Psoas muscle (tissue), 8 donors: ENCODE results near the gene ZNF23. TPM values are rescaled to one million over a fixed set of nuclear protein-coding genes. Genes with fewer than 3 reads are reported as not detected.
"Not testable (repeated sequence)": the region's sequence is repeated elsewhere in the genome, so short reads cannot be mapped to it uniquely, and the experiment has no call there.

Experiments used
- ATAC-seq, 4 donors: fragments of 200-7000 bp; cut with Tn5 transposase; one replicate each; pipeline ENCODE4 v1.9.1; 2020; ENCODE audit warnings: moderate library complexity in 3 of 4, mild to moderate bottlenecking in 2 of 4
- DNase-seq, 2 donors: peaks; one replicate each; pipeline ENCODE4 v3.0.0-alpha.2; 2020
- H3K27ac ChIP-seq: fragments of 200-600 bp; one replicate; pipeline ENCODE4 v1.8.0; 2022
- H3K27me3 ChIP-seq, 3 donors: fragments of 200-600 bp in 1 of 3; one replicate each; pipeline versions ENCODE4 v1.6.1 to v1.8.0; 2013 to 2022; ENCODE audit warnings: low read length in 2 of 3, mild to moderate bottlenecking in 2 of 3, moderate library complexity in 1 of 3; ENCODE audit not compliant: insufficient read depth in 3 of 3
- H3K36me3 ChIP-seq, 2 donors: fragments of 200-600 bp in 1 of 2; one replicate each; pipeline versions ENCODE4 v1.6.1 to v1.8.0; 2013 to 2022; ENCODE audit warnings: low read depth in 1 of 2, mild to moderate bottlenecking in 1 of 2, moderate library complexity in 1 of 2; ENCODE audit not compliant: insufficient read depth in 1 of 2
- H3K4me1 ChIP-seq: fragments of 200-600 bp; one replicate; pipeline ENCODE4 v1.8.0; 2022
- H3K4me3 ChIP-seq: fragments of 200-600 bp; one replicate; pipeline ENCODE4 v1.8.0; 2022; ENCODE audit warnings: mild to moderate bottlenecking
- H3K9me3 ChIP-seq: fragments of 200-600 bp; one replicate; pipeline ENCODE4 v1.8.0; 2022
- CTCF ChIP-seq: fragments of 200-600 bp; IDR thresholded peaks from one replicate; pipeline ENCODE4 v1.8.0; 2022; ENCODE audit warnings: antibody characterized with exemption
- WGBS, 3 donors: extraction: QIAGEN DNeasy Blood & Tissue Kit; methylation state at CpG; one replicate each; pipeline versions ENCODE4 v1.1.6 to v1.1.7; 2013; 5-methylcytosine and 5-hydroxymethylcytosine counted together
- intact Hi-C, 2 donors: fragments of 100-400 bp; cut with DNase I; formaldehyde crosslinking; loops; one replicate each; pipeline versions ENCODE4 v1.11.0 to v1.14.2; 2022
- long read RNA-seq, 2 donors: library from polyadenylated mRNA; unstranded; transcript quantifications; one replicate each; pipeline ENCODE4 v2.0.0, GENCODE V29; 2021
- polyA plus RNA-seq, 3 donors: library from polyadenylated mRNA; stranded (reverse); fragments of 200-250 nt; gene quantifications; one replicate each; pipeline ENCODE4 v1.2.3, GENCODE V29; 2013
- total RNA-seq, 4 donors: library from RNA; stranded (reverse); fragmentation: NEBNext Ultra II Directional in 2 of 4; extraction: Animal tissue kit (Norgen Biotek cat#: 25700) in 2 of 4; gene quantifications; one replicate each; pipeline versions ENCODE4 v1.2.1 to v1.2.4, GENCODE V29; 2021 to 2023
- donor health status: healthy with polysubstance abuse.
- donor health status: DM: no; HTN: no; CAD: no; lungs with moderate emphysema.
- donor health status: Bipolar disorder and iron deficiency.
- donor health status: healthy.
- donor health status: DM: yes; HTN: yes; CAD: no.
- donor health status: DM: no; HTN: no; CAD: no.
- donor health status: DM: no; HTN: no; CAD: no.
- donor health status: DM: yes; HTN: yes; CAD: no.

The ZNF23 gene
- total RNA-seq (1 to 10 TPM; 3.8 to 7.2 (median 5.4) TPM), polyA plus RNA-seq (1 to 10 TPM; 4.8 to 9.3 (median 6.1) TPM)
- long read RNA-seq, donor 1, partial matches to known transcripts = 0 of 2 reads
- long read RNA-seq, donor 1, other reads (novel, unspliced or antisense) = 1 of 2 reads
- long read RNA-seq, donor 2, partial matches to known transcripts = 0 of 5 reads
- long read RNA-seq, donor 2, other reads (novel, unspliced or antisense) = 5 of 5 reads

- intact Hi-C loops = loop anchor here (1.0 kb wide), 1 partner anchor 22 kb away; no protein-coding TSS in a partner anchor
Observed at GRCh38 chr16:71461686-71462648, at the start of gene ZNF23. Gene ZNF23 (minus strand): TSS chr16:71462247. CDS start chr16:71456796, 5,451 bp downstream.

GRCh38 chr16:71507061-71507460 is 45.0 kb upstream of the ZNF23 start:
- no peaks in the 10 kb centered on the region for H3K4me1 ChIP-seq
- ATAC-seq (no peak), DNase-seq (no peak)
- no peaks in the 10 kb centered on the region for H3K27me3 ChIP-seq
- H3K27ac ChIP-seq = no peak overlapping the region
- 48 to 65% (median 50%) methylated on average over 1 of the region's 1 CpG for WGBS, 3 donors
- H3K9me3 ChIP-seq = no peaks in the 10 kb centered on the region
- H3K4me3 ChIP-seq = no peak overlapping the region
- intact Hi-C loops = no loop called here
- no peaks in the 10 kb centered on the region for H3K36me3 ChIP-seq
- no peak for TF ChIP-seq CTCF

More at GRCh38 chr16:71461686-71462648, at the start of gene ZNF23:
- Histone ChIP-seq H3K36me3 (no peaks in the 10 kb centered on the region), H3K4me1 (peaks cover 12% of the 10 kb centered on the region), H3K9me3 (no peaks in the 10 kb centered on the region), H3K27ac (peak within 1 kb of the TSS; percentile 89), H3K4me3 (peak within 1 kb of the TSS; percentile 98), H3K27me3 (no peaks in the 10 kb centered on the region)
- ATAC-seq = peak; percentile 100
- WGBS, 3 donors = 0 to 1% (median 0%) methylated on average over 45 to 52 of the region's 52 CpGs
- peak; percentile 5 for TF ChIP-seq CTCF
- peak; percentile 83 to 92 for DNase-seq

GRCh38 chr16:71504901-71505300 is 42.9 kb upstream of the ZNF23 start:
- no peaks in the 10 kb centered on the region for H3K9me3 ChIP-seq
- H3K27me3 ChIP-seq = peaks cover 0 to 2% (median 0%) of the 10 kb centered on the region in 3 donors
- WGBS, 3 donors = 76 to 88% (median 80%) methylated on average over 5 of the region's 5 CpGs
- intact Hi-C loops = no loop called here
- H3K36me3 ChIP-seq = no peaks in the 10 kb centered on the region
- ATAC-seq = no peak
- no peaks in the 10 kb centered on the region for H3K4me1 ChIP-seq
- TF ChIP-seq CTCF = no peak
- H3K27ac ChIP-seq = no peak overlapping the region
- no peak overlapping the region for H3K4me3 ChIP-seq
- DNase-seq = no peak

GRCh38 chr16:71504051-71504450 is 42.0 kb upstream of the ZNF23 start:
- ATAC-seq, H3K36me3 ChIP-seq, DNase-seq, H3K4me3 ChIP-seq, H3K9me3 ChIP-seq, intact Hi-C loops, H3K4me1 ChIP-seq, H3K27me3 ChIP-seq, H3K27ac ChIP-seq: not testable (repeated sequence)
- 77 to 80% (median 79%) methylated on average over 7 of the region's 7 CpGs for WGBS, 3 donors

GRCh38 chr16:71501547-71501946 is 39.5 kb upstream of the ZNF23 start:
- Histone ChIP-seq H3K4me1 (no peaks in the 10 kb centered on the region), H3K27me3 (peaks cover 0 to 2% (median 0%) of the 10 kb centered on the region in 3 donors), H3K36me3 (no peaks in the 10 kb centered on the region), H3K4me3 (no peak overlapping the region), H3K9me3 (no peaks in the 10 kb centered on the region), H3K27ac (no peak overlapping the region)
- ATAC-seq (no peak), DNase-seq (no peak)
- intact Hi-C loops = loop anchor here in 1 of 2 donors (2.0 kb wide), 1 partner anchor 89 kb away; no protein-coding TSS in a partner anchor
- TF ChIP-seq CTCF = no peak
- 56 to 61% (median 61%) methylated on average over 3 of the region's 3 CpGs for WGBS, 3 donors
